Measurements from ENCODE around the gene ZNF775.

The ZNF775 gene

DNA sequence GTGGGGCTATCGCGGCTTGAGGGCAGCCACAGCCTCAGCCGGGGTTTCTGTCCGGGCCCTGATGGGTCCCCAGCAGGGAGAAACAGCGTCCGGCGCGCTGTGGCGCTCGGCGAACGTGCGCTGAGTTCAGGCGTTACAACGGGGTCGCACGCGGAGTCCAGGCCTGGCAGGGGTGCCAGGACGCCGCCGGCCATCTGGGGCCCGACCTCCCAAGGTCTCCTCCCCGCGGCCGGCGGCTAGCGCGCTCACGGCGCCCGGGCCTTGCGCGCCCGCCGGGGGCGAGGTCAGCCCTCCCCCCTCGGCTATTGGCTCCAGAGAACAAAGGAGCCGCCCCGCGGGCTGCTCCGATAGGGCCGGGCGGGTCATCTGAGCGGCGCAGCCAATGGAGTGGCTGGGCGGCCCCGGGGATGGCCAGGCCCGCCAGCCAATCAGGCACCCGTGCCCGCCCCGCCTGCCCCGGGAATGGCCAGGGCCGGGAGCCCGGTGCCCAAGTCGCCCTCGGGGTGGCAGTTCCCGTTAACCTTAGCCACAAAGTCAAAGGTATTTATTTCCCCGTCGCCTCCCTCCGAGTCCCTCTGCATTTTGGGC is at the start of gene ZNF775:
Gene ZNF775 (plus strand): TSS at position 478 of the 588 bp plus-strand sequence. CDS start 9,141 bp downstream, outside the sequence.
- DNase-seq, result peak; percentile 92

DNA sequence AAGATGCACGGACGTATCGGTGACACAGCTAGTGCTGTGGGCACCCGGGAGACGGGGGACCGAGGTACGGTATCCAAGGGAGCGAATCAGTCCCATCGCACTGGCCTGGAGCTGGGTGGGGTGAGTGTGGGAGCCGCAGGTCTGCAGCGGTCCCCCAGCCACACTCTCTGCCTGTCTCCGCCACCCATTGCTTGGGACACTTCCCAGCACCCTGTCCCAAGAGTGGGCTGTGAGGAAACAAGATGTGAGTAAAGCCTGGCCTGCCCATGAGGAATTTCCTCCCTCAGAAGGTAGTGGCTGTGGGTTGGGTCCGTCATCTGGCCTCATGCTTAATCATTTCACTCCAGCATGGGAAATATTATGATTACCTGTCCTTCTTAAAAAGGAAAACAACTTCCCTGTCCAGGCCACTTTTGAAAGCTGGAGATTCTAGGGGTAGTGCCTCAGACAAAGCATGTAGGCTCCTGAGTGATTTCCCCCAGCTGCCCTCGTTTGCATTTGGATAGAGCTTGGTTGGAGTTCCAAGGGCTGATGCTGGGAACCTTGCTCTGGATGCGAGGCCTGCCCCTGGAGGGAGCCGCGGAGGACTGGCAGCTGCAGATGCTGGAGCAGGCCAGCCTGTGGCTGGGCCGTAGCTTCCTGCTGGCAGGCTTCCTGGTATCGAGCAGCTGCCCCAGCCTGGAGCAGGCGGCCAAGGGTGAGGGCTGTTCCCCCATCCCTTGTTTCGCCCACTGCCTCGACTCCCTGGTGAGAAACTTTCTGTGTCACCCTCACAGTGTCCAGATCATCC is 49.6 kb upstream of the ZNF775 start:
- no peak for DNase-seq

DNA sequence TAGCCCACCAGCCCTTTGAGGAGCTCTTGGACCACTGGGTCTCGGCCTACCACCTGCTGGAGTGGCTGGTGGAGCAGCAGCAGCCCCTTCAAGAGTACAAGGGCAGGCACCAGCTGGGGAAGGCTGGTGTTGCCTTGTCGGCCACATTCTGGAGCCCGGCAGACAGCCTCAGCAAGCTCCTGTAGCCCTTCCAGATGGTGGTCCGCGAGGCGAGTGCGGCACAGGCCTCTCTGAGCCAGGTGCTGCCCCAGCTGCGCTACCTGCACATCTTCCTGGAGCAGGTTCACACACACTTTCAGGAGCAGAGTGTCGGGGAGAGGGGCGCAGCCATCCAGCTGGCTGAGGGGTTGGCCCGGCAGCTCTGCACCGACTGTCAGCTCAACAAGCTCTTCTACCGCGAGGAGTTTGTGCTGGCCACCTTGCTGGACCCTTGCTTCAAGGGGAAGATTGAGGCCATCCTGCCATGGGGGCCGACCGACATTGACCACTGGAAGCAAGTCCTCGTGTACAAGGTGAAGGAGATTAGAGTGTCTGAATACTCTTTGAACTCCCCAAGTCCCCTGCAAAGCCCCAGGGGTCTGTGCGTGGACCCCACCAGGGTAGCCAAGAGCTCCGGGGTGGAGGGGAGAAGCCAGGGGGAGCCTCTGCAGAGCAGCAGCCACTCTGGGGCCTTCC is 48.8 kb upstream of the ZNF775 start:
- no peak for DNase-seq

DNA sequence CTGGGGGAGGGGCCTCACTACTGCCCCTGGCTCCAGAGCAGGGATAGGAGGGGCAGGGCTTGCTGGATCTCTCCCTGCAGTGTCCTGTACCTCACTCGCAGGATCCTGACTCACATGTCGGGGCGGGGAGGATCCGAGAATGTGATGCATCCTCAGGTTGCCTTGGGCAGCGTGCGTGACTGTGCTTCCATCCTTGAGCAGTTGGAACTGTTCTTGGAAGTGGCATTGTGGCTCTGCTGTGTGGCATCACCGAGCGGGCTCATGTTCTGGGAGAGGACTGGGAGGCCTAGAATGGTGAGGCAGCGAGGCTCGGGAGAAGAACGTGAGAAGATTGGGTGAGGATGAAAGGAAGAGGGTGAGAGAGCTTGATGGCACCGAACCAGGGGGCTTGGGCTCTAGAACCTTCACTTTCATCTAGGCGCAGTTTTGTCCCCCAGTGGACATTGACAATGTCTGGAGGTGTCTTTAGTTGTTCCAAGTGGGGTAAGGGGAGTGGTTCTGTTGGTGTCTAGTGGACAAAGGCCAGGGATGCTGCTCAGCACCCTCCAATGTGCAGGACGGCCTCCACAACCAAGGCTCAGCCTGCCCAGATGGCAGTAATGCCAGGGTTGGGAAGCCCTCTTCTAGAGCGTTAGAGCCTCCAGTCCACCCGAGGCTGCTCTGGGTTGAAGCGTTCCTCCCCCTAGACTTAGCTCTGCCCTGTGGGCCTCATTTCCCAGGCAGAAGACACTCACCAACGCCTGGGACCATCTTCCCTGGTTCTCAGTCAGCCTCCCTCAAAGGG is 46.1 kb upstream of the ZNF775 start:
- DNase-seq, result no peak

DNA sequence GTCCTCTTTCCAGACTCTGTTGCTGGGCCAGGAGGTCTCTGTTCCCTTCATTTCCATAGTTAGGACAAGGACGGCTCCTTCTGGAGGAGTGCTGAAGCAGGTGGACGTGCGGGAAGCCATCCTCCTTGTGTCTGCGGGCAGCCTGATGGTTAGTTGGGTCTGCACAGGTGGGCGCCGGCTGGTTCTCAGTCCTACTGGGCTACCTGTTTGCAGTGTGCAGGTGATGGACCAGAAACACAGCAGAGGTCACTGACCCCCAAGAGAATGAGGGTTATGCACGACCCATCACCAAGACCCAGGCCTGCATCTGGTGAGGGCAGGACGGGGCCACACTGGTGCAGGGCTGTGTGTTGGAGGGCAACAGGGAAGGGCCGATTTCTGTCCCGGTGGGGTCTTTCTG is 45.5 kb upstream of the ZNF775 start:
- DNase-seq, result no peak

DNA sequence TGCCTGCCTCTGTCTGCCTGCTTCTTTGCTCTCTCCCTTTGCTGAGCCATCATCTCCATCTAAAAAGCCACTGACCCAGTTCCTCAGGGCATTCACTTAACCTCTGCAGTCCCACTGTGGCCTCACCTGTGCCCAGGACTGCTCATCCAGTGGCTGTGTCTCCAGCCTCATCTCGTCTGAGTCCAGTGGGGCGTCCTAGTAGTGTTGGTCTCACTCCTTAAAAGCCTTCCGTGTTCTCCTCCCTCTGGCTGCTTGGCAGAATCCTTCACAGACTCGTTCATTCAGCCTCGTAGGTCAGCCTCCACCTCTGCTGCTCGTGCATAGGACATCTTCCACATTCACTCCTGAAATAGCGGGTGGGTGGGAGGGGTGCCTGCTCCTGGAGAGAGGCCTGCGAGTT is 45.0 kb upstream of the ZNF775 start:
- no peak for DNase-seq

DNA sequence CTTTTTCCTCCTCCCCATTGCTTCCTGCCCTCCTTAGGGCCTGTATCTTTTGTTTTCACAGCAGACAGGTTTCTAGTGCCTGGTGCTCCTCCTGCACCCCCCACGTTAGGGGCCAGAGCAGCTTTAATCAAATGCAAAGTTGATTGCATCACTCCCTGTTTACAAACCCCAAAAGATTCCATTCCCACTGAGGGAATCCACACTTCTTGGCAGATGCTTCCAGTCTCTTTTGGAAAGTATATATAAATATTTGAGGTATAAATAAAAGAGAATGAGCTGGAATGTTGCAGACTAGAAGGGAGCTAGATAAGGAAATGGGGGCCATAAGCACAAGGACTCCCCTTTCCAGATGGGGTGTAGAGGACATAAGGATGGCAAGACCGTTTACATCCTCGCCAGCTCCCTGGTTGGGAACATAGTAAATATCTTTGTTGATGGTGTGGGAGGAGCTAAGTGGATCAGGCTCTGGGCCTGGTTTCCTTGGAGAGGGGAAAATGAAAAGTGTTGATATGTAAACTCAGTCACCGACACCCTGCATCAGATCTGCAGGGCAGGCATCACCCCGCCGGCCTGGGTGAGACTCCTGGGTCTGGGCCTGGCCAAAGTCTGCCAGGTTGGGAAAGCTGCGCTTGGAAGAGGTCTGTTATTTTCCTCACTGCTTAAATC is 43.9 kb upstream of the ZNF775 start:
- DNase-seq, result peak; percentile 62

DNA sequence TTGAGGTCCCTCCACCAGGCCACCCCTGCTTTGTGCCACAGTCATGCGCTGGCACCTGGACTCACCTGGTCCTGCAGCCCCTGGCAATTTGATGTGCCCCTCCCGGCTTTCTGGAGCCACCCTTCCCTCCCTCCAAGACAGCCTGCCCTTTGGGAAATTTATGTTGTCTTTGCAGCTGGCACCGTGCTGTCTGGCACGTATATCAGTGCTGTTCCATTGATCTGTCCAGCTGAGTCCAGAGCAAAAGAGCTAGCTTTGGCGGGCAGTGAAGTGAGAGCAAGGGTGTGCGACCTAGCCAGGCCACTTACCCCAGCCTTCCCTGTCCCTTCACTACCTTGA is 43.4 kb upstream of the ZNF775 start:
- no peak for DNase-seq

DNA sequence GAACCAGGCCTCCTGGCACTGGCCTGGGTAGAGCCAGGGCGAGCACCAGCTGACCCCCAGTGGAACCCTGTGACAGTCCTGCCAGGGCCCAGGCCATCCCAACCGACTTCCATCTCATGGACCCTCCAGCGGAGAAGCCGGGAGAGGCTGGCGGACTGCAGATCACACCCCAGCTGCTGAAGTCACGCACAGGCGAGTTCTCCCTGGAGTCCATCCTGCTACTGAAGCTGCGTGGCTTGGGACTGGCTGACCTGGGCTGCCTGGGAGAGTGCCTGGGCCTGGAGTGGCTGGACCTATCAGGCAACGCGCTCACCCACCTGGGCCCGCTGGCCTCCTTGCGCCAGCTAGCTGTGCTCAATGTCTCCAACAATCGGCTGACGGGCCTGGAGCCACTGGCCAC is 42.4 kb upstream of the ZNF775 start:
- DNase-seq, result no peak

DNA sequence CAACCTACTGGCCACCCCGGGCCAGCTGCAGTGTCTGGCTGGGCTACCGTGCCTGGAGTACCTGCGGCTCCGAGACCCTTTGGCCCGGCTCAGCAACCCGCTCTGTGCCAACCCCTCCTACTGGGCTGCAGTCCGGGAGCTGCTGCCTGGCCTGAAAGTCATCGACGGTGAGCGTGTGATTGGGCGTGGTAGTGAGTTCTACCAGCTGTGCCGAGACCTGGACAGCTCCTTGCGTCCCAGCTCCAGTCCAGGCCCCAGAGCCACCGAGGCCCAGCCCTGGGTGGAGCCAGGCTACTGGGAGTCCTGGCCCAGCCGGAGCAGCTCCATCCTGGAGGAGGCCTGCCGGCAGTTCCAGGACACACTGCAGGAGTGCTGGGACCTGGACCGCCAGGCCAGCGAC is 42.0 kb upstream of the ZNF775 start:
- DNase-seq, result no peak

DNA sequence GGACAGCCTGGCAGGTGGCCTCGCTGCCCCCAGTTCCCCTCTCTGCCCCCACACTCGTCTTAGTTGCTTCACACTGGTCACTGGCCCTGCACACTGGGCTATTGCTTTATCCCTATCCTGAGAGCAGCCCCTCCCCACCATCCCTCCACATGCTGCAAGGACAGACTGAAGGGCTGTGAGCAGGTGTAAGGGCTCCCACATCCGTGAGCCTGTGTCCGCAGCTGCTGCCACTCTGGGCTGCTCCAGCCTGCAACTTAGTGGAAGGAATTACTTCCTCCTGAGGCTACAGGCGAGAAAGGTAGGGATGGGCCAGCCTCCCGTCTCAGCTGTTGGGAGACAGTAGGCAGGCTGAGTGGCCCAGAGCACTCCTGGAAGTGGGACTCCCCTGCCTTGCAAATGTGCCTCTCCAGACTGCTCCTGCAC is 41.5 kb upstream of the ZNF775 start:
- no peak for DNase-seq

DNA sequence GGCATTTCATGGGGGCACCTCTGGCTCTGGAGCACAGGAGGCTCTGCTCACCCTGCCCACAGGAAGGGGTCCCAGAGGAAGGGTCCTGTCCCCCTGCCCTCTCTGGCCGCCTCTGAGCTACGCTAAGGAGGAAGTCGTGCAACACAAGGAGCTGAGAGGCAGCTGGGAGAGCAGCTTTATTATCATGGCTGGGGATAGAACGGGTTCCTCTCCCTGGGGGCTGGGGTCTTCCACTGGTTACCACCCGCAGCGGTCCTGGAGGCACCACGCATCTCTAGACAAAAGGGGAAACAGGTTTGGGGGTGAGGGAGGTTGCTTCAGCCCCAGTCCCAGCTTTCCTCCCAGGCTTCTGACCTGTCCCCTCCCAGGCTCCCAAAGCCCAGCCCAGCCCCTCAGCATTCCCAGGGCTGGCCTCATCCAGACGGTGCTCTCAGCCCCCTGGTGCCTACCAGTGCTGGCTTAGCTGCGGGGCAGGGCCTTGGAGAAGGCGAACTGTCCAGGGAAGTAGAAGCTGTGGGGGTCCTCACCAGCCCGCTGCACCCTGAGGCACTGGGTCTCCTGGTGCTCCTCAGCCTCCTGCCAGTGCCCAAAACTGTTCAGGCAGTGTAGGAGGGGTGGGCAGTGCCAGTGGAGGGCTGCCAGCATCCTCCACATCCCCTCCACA is 40.8 kb upstream of the ZNF775 start:
- no peak for DNase-seq

DNA sequence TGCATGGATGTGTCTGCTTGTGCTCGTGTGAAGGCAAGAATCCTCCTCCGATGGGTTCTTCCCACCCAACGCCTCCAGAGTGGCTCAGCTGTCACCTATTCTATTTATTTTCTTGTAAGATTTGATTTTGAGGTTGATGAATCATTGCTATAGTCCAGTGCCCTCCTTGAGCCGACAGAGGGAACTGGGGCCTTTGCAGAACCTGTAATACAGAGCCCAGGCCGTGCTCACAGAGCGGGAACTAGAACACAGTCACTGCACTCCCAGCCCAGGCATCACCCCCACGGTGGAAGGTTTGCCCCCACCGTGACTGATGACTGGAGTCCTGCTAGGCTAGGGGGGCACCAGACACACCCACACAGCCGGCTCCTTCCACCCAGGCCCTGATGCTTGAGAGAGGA is 39.7 kb upstream of the ZNF775 start:
- no peak for DNase-seq

DNA sequence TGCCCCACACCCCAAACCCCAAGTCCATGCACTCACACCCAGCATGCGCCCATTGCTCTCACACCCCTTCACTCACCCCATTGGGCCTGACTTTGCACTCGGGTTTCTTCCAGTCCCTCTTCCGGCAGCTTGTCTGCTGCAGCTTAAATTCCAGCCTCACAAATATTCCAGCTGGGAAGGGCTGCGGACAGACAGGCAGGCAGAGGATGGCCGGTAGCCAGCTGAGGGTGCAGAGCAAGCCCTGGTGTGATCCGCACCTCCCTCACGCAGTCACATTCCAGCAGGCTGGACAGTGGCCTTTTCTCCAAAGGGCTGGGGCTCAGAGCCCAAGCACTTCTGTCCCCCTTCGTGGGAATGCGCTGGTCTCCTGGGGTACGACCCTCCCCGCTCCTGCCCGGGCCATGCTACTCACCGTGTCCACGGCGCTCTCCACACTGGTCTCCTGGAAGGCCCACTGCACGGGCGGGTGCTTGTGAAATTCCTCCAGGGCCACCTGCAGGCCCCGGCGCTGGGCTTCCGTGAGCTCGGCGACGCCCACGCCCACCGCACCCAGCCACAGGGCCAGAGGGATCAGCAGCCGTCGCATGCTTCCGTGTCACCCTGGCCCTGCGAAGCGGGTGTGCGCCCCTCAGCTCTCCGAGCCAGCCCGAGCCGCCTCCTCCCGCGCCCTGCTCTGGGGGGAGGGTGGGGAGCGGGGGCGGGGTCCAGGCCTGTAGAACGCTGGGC is 38.9 kb upstream of the ZNF775 start:
- DNase-seq, result no peak

DNA sequence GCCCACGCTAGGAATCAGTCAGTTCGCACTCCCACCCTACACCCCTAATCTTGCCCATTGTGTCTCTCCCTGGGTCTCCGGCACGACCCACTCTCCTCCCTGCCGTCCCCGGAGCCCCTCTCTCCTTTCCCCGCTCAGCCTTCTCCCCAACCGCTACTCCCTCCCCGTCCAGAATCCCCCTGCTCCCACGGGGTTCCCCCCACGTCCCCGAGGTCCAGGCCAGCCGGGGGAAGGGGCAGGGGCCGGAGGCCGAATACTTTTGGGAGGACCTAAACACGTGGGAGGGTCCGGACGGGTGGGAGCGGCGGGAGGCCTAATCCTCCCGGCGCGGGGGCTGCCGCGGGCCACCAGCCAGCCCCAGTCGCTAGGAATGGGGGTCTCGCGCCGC is 38.3 kb upstream of the ZNF775 start:
- no peak for DNase-seq

DNA sequence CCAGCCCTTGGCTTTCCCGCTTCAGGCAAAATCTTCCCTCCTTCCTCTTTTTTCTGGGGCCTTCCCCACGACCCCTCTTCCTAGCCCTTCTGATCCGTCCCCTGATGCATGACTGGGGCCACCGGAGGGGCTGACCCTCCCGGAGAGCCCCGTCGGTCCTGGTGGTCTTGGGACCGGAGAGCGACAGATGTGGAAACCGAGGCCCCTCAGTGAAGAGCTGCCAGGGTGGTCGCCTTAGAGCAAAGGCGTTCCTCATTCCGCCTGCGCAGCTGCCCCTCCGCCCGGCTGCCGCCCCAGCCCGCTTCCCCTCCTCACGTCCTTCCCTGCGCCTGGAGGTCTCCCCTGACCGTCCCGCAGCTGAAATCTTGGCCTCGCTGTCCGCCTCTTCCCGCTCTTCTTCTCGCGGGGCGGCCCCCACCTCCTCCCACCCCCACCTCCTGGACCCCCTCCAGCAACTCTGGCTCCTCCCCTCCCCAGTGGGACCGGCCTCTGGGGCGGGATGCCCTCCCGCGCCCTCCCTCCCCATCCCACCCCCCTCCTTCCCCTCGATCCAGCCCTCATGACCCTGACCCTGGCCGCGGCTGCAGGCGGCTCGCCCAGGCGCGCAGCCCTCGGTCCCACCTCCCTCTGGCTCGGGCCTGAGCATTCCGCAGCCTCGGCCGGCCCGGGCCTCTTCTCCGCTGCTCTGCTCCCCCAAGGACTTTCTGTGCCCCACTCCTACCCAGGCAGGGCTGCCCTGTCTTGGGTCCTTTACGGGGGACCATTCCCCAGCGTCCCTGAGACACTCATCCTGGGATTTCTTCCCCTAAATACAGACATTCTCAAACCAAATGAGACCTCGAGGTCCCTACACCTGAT is 37.6 kb upstream of the ZNF775 start, which contains the start of gene RARRES2:
Gene RARRES2 (minus strand): TSS at position 367 of the 858 bp plus-strand sequence. CDS start 1,020 bp downstream, outside the sequence.
- DNase-seq, result no peak

DNA sequence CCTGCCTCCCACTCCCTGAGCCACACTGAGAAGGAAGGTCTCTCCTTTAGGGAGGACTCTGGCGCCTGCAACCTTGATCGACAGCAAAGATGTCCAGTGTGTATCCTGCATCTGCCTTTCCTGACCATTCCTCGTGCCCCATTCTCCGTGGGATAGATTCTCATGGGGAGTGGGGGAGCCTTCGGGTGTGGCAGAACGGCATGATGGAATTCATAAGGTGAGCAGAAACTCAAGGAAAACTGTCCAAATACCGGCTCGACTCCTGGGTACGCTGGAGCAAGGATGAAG is 37.1 kb upstream of the ZNF775 start:
- DNase-seq, result no peak

DNA sequence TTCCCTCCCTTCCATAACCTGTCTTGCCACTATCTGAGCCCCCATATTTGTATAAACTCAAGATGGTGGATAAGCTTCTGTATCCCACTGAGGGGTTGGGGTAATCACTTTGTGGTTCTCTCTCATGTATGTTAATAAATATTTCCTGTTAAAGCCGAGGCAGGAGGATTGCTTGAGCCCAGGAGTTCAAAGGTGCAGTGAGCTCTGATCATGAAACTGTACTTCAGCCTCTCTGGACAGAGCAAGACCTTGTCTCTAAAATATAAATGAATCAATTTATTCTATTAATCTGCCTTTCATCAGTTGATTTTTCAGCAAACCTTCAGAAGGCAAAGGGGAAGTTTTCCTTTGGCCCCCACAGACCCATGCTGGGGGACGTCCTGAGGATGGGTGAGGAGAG is 35.9 kb upstream of the ZNF775 start:
- no peak for DNase-seq

DNA sequence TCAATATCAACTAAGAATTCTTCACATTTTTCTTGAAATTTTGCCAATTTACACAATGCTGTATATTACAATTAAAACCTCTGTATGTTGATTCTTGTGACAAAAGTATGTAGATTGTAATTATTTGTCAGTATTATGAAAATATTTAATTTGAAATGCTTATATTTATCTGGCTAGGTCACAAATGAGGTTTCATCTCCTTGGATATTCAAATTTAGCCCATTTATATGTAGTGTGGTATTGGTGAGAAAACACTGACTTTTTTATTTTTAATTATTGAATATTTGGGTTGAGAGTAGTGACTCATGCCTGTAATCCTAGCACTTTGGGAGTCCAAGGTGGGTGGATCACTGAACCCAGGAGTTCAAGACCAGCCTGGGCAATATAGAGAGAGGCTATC is 34.8 kb upstream of the ZNF775 start:
- no peak for DNase-seq

DNA sequence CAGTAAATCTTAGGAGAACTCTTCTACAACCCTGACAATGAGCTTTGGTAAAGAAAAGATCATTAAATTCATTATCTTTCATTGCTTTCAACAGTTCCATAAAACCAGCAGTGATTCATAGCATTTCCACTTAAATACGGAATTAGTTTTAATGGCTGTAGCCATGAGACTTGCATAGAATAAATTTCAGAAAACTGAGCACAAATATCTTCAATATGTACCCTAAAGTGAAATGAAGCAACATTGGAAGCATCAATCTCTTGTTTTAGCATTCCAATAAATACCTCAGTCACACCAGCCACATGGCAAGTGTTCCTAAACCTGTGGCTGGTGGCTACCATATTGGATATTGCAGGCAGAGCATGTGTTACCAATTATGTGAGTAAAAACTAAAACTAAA is 34.1 kb upstream of the ZNF775 start:
- DNase-seq, result peak; percentile 32

DNA sequence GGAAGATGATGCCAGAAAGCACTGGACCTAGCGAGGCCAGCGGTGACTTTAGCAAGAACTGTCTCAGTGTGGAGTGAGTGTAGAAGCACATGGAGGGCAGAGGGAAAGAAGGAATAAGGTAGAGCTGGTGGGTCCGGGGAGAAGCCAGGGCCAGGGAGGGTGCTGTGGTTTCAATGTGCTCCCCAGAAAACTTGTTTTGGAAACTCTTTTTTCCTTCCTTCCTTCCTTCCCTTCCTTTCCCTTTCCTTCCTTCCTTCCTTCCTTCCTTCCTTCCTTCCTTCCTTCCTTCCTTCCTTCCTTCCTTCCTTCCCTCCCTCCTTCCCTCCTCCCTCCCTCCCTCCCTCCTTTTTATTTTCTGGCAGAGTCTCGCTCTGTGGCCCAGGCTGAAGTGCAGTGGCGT is 32.2 kb upstream of the ZNF775 start:
- DNase-seq, result no peak

Data from fibroblast of skin of right quadriceps (primary cell).